Lung (tissue), 12 donors: ENCODE data around the gene TBL2. TPM values are rescaled to one million over a fixed set of nuclear protein-coding genes. Genes with fewer than 3 reads are reported as not detected.
"Not testable (repeated sequence)": the region's sequence is repeated elsewhere in the genome, so short reads cannot be mapped to it uniquely, and the experiment has no call there.

ENCODE experiments used
- ATAC-seq: fragments of 200-7000 bp; cut with Tn5 transposase; one replicate; pipeline ENCODE4 v1.9.1; 2020; ENCODE audit warnings: moderate number of reproducible peaks; ENCODE audit not compliant: insufficient read depth, low FRiP score
- DNase-seq, 3 donors: peaks; one replicate each; pipeline ENCODE4 v3.0.0-alpha.2; 2013 to 2017
- H3K27ac ChIP-seq, 2 donors: one replicate each; pipeline ENCODE4 v1.5.1; 2013; ENCODE audit warnings: mild to moderate bottlenecking in 2 of 2, moderate library complexity in 2 of 2, control low read depth in 1 of 2, inconsistent platforms in 1 of 2, low read depth in 1 of 2, low read length in 1 of 2
- H3K27me3 ChIP-seq, 3 donors: one replicate each; pipeline ENCODE4 v1.5.1; 2013; ENCODE audit warnings: low read length in 2 of 3; ENCODE audit not compliant: control insufficient read depth in 3 of 3, insufficient read depth in 3 of 3
- H3K36me3 ChIP-seq, 4 donors: one replicate each; pipeline ENCODE4 v1.5.1; 2013; ENCODE audit warnings: low read length in 4 of 4, mild to moderate bottlenecking in 1 of 4, moderate library complexity in 1 of 4; ENCODE audit not compliant: control insufficient read depth in 4 of 4, insufficient read depth in 4 of 4
- H3K4me1 ChIP-seq, 5 donors: one replicate each; pipeline ENCODE4 v1.5.1; 2013; ENCODE audit warnings: low read length in 5 of 5, mild to moderate bottlenecking in 2 of 5, moderate library complexity in 1 of 5; ENCODE audit not compliant: control insufficient read depth in 5 of 5, insufficient read depth in 5 of 5
- H3K4me3 ChIP-seq: one replicate; pipeline ENCODE4 v1.5.1; 2013; ENCODE audit warnings: mild to moderate bottlenecking, control low read depth, moderate library complexity
- H3K9ac ChIP-seq, 2 donors: one replicate each; pipeline ENCODE4 v1.5.1; 2013; ENCODE audit warnings: low read length in 2 of 2, control low read depth in 1 of 2; ENCODE audit not compliant: insufficient read depth in 1 of 2
- H3K9me3 ChIP-seq, 4 donors: one replicate each; pipeline ENCODE4 v1.5.1; 2013; ENCODE audit warnings: low read length in 3 of 4, mild to moderate bottlenecking in 1 of 4, moderate library complexity in 1 of 4; ENCODE audit not compliant: control insufficient read depth in 4 of 4, insufficient read depth in 3 of 4
- CTCF ChIP-seq: IDR thresholded peaks from 2 replicates; pipeline ENCODE4 v1.5.1; 2012; ENCODE audit warnings: mild to moderate bottlenecking; ENCODE audit errors: control extremely low read depth, extremely low read depth
- WGBS, 2 donors: extraction: QIAGEN DNeasy Blood & Tissue Kit; methylation state at CpG; one replicate each; pipeline ENCODE4 v1.1.7; 2013; 5-methylcytosine and 5-hydroxymethylcytosine counted together
- polyA plus RNA-seq, 2 donors: library from polyadenylated mRNA; stranded (reverse); fragments of 200-250 nt; gene quantifications; one replicate each; pipeline ENCODE4 v1.2.1, GENCODE V29; 2013
- total RNA-seq, 2 donors: library from RNA; depleted of rRNA in 1 of 2; stranded (reverse); fragments of >200 nt in 1 of 2; gene quantifications; one replicate each; pipeline ENCODE4 v1.2.1, GENCODE V29; 2014 to 2021
- donor health status: control.
- donor health status: control.
- donor health status: Bipolar disorder and iron deficiency.
- donor health status: healthy.
- donor health status: DM: yes; HTN: yes; CAD: no.

The TBL2 gene
- total and polyA plus RNA-seq, 4 donors = 12.8 to 49.2 (median 43.9) TPM

- Histone ChIP-seq H3K9me3 (no peaks in the 10 kb centered on the region), H3K9ac (no peak overlapping the region), H3K36me3 (peaks cover 6 to 15% (median 7%) of the 10 kb centered on the region in 4 donors), H3K4me1 (no peaks in the 10 kb centered on the region), H3K27ac (no peak overlapping the region), H3K27me3 (no peaks in the 10 kb centered on the region), H3K4me3 (no peak overlapping the region)
- no peak for TF ChIP-seq CTCF
- DNase-seq (no peak), ATAC-seq (no peak)
- WGBS, 2 donors = 97 to 98% methylated on average over 6 of the region's 6 CpGs
Observed at GRCh38 chr7:73532224-73532623, 46.2 kb downstream of the TBL2 start.

DNA sequence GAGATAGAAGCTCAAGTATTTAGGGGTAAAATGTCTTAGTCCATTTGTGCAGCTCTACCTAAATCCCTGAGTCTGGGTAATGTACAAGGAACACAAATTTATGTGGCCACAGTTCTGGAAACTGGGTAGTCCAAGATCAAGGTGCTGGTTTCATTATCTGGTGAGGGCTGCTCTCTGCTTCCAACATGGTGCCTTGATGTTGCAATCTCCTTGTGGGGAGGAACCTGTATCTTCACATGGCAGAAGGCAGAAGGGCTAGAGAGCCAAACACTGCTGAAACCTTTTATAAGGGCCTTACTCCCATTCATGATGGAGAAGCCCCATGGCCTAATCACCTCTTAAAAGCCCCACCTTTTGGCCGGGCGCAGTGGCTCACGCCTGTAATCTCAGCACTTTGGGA, 47.6 kb downstream of the TBL2 start:
- no peak for TF ChIP-seq CTCF
- 94 to 96% methylated on average over 3 of the region's 3 CpGs for WGBS, 2 donors
- H3K9me3 ChIP-seq = no peaks in the 10 kb centered on the region
- H3K36me3 ChIP-seq = peaks cover 0 to 4% (median 2%) of the 10 kb centered on the region in 4 donors
- DNase-seq = no peak
- H3K4me1 ChIP-seq = no peaks in the 10 kb centered on the region
- no peak overlapping the region for H3K27ac ChIP-seq
- no peak overlapping the region for H3K4me3 ChIP-seq
- H3K9ac ChIP-seq = no peak overlapping the region
- no peaks in the 10 kb centered on the region for H3K27me3 ChIP-seq
- ATAC-seq = no peak

- TF ChIP-seq CTCF = no peak
- H3K27ac ChIP-seq = peak overlapping the region in 1 of 2 donors; percentile 60
- no peak overlapping the region for H3K4me3 ChIP-seq
- DNase-seq = peak in 1 of 3 donors; percentile 8
- no peaks in the 10 kb centered on the region for H3K27me3 ChIP-seq
- H3K36me3 ChIP-seq = no peaks in the 10 kb centered on the region
- whole genome bisulfite sequencing, 2 donors = 59 to 71% methylated on average over 7 to 8 of the region's 8 CpGs
- H3K4me1 ChIP-seq = peaks cover 0 to 4% (median 0%) of the 10 kb centered on the region in 5 donors
- no peak for ATAC-seq
- no peak overlapping the region for H3K9ac ChIP-seq
- H3K9me3 ChIP-seq = no peaks in the 10 kb centered on the region
Observed at GRCh38 chr7:73526896-73527821, 51.2 kb downstream of the TBL2 start.

GRCh38 chr7:73526158-73526494, 52.3 kb downstream of the TBL2 start:
- not testable (repeated sequence) for DNase-seq, H3K27me3 ChIP-seq, H3K9me3 ChIP-seq, H3K27ac ChIP-seq, H3K9ac ChIP-seq, ATAC-seq, H3K4me3 ChIP-seq, H3K36me3 ChIP-seq, H3K4me1 ChIP-seq
- WGBS, 2 donors = 30 to 35% methylated on average over 1 of the region's 1 CpG
